ENCODE results near the gene TRIM33.
A peak's percentile ranks its signal among the peaks of the same experiment; 100 is the strongest.

TRIM33 gene

GRCh38 chr1:114511032-114511785 lies at the start of gene TRIM33:
TSS of gene TRIM33 (minus strand) at chr1:114511203. CDS start at chr1:114511076, 127 bp downstream.
- Histone ChIP-seq H3K4me3 (ENCODE audit: low read depth, low read length) (peak within 1 kb of the TSS; percentile 81), H3K4me1 (no peaks in the 10 kb centered on the region), H2AFZ (peak within 1 kb of the TSS; percentile 76), H3K4me2 (ENCODE audit: low read length) (peak within 1 kb of the TSS; percentile 90), H3K9ac (peak within 1 kb of the TSS; percentile 63), H3K36me3 (ENCODE audit: control insufficient read depth, insufficient read depth, low read length) (no peaks in the 10 kb centered on the region), H3K27me3 (ENCODE audit: control insufficient read depth, insufficient read depth, low read length) (no peaks in the 10 kb centered on the region), H3K9me3 (ENCODE audit: control insufficient read depth, low read length) (no peaks in the 10 kb centered on the region), H3K27ac (peak within 1 kb of the TSS; percentile 87), H3K79me2 (peaks cover 23% of the 10 kb centered on the region)
- no peak for TF ChIP-seq CTCF (IDR thresholded peaks at IDR 0.05)

- no peak overlapping the region for H3K9ac ChIP-seq
- H3K4me1 ChIP-seq: no peaks in the 10 kb centered on the region
- no peaks in the 10 kb centered on the region for H3K36me3 ChIP-seq (ENCODE audit: control insufficient read depth, insufficient read depth, low read length)
- no peak for TF ChIP-seq CTCF (IDR thresholded peaks at IDR 0.05)
- H2AFZ ChIP-seq: no peak overlapping the region
- H3K79me2 ChIP-seq: no peaks in the 10 kb centered on the region
- H3K9me3 ChIP-seq (ENCODE audit: control insufficient read depth, low read length): no peaks in the 10 kb centered on the region
- no peak overlapping the region for H3K27ac ChIP-seq
- no peak overlapping the region for H3K4me2 ChIP-seq (ENCODE audit: low read length)
- no peak overlapping the region for H3K4me3 ChIP-seq (ENCODE audit: low read depth, low read length)
- no peaks in the 10 kb centered on the region for H3K27me3 ChIP-seq (ENCODE audit: control insufficient read depth, insufficient read depth, low read length)
Observed at GRCh38 chr1:114559356-114559755, 48.4 kb upstream of the TRIM33 start.

GRCh38 chr1:114558544-114558943 lies 47.5 kb upstream of the TRIM33 start:
- Histone ChIP-seq H2AFZ (no peak overlapping the region), H3K4me3 (ENCODE audit: low read depth, low read length) (no peak overlapping the region), H3K27ac (no peak overlapping the region), H3K4me2 (ENCODE audit: low read length) (no peak overlapping the region), H3K9me3 (ENCODE audit: control insufficient read depth, low read length) (no peaks in the 10 kb centered on the region), H3K36me3 (ENCODE audit: control insufficient read depth, insufficient read depth, low read length) (no peaks in the 10 kb centered on the region), H3K9ac (no peak overlapping the region), H3K79me2 (no peaks in the 10 kb centered on the region), H3K4me1 (no peaks in the 10 kb centered on the region), H3K27me3 (ENCODE audit: control insufficient read depth, insufficient read depth, low read length) (no peaks in the 10 kb centered on the region)
- TF ChIP-seq CTCF (IDR thresholded peaks at IDR 0.05): peak; percentile 27

- Histone ChIP-seq H3K27ac (no peak overlapping the region), H3K9me3 (ENCODE audit: control insufficient read depth, low read length) (no peaks in the 10 kb centered on the region), H3K27me3 (ENCODE audit: control insufficient read depth, insufficient read depth, low read length) (no peaks in the 10 kb centered on the region), H3K4me3 (ENCODE audit: low read depth, low read length) (no peak overlapping the region), H2AFZ (no peak overlapping the region), H3K79me2 (no peaks in the 10 kb centered on the region), H3K36me3 (ENCODE audit: control insufficient read depth, insufficient read depth, low read length) (no peaks in the 10 kb centered on the region), H3K4me2 (ENCODE audit: low read length) (no peak overlapping the region), H3K4me1 (no peaks in the 10 kb centered on the region), H3K9ac (no peak overlapping the region)
- no peak for TF ChIP-seq CTCF (IDR thresholded peaks at IDR 0.05)
Observed at GRCh38 chr1:114554577-114554976, 43.6 kb upstream of the TRIM33 start.

GRCh38 chr1:114552106-114552639 lies 41.2 kb upstream of the TRIM33 start:
- H3K27me3 ChIP-seq (ENCODE audit: control insufficient read depth, insufficient read depth, low read length): no peaks in the 10 kb centered on the region
- H3K79me2 ChIP-seq: no peaks in the 10 kb centered on the region
- no peaks in the 10 kb centered on the region for H3K4me1 ChIP-seq
- H3K27ac ChIP-seq: no peak overlapping the region
- H3K4me3 ChIP-seq (ENCODE audit: low read depth, low read length): no peak overlapping the region
- TF ChIP-seq CTCF (IDR thresholded peaks at IDR 0.05): no peak
- no peaks in the 10 kb centered on the region for H3K36me3 ChIP-seq (ENCODE audit: control insufficient read depth, insufficient read depth, low read length)
- H3K4me2 ChIP-seq (ENCODE audit: low read length): no peak overlapping the region
- H3K9ac ChIP-seq: no peak overlapping the region
- H2AFZ ChIP-seq: no peak overlapping the region
- H3K9me3 ChIP-seq (ENCODE audit: control insufficient read depth, low read length): no peaks in the 10 kb centered on the region

Data from parathyroid adenoma (tissue), 2 donors.